LHCN-M2 (cell line): ENCODE results near the gene WDHD1. TPM values are rescaled to one million over a fixed set of nuclear protein-coding genes. Genes with fewer than 3 reads are reported as not detected.
"Not testable (repeated sequence)": the region's sequence is repeated elsewhere in the genome, so short reads cannot be mapped to it uniquely, and the experiment has no call there.

Experiments
- DNase-seq: peaks from one replicate; pipeline ENCODE4 v3.0.0-alpha.2; 2012; ENCODE audit warnings: low read depth
- total RNA-seq: library from RNA; depleted of rRNA; stranded (reverse); fragments of >200 nt; gene quantifications from 2 replicates; pipeline ENCODE4 v1.2.3, GENCODE V29; 2014

WDHD1 gene
- total RNA-seq, 1 experiment from 2014 or later = 25.5 TPM

- no peak for DNase-seq
Measured at GRCh38 chr14:55048900-55049436, 22.1 kb upstream of the WDHD1 start.

- DNase-seq = no peak
Measured at GRCh38 chr14:55047301-55048053, 20.6 kb upstream of the WDHD1 start.

- no peak for DNase-seq
Measured at GRCh38 chr14:55045087-55045486, 18.2 kb upstream of the WDHD1 start.

- no peak for DNase-seq
Measured at GRCh38 chr14:55043528-55043927, 16.6 kb upstream of the WDHD1 start.

GRCh38 chr14:55038708-55039107, 11.8 kb upstream of the WDHD1 start:
- DNase-seq = no peak

DNA sequence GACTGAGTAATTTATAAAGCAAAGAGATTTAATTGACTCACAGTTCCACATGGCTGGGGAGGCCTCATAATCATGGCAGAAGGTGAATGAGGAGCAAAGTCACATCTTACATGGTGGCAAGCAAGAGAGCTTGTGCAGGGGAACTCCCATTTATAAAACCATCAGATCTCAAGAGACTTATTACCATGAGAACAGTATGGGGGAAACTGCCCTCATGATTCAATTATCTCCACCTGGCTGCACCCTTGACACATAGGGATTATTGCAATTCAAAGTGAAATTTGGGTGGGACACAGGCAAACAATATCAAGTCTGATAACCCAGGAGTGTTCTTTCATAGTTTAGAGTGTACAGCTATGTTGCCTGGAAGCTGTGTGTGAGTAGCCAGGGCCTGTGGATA, 11.1 kb upstream of the WDHD1 start:
- DNase-seq = not testable (repeated sequence)

- DNase-seq = no peak
Measured at GRCh38 chr14:55031190-55031589, 4.3 kb upstream of the WDHD1 start.

- DNase-seq = no peak
Measured at GRCh38 chr14:55028476-55028875, 1.6 kb upstream of the WDHD1 start.

GRCh38 chr14:55028066-55028465, 1.2 kb upstream of the WDHD1 start:
- DNase-seq = no peak

DNA sequence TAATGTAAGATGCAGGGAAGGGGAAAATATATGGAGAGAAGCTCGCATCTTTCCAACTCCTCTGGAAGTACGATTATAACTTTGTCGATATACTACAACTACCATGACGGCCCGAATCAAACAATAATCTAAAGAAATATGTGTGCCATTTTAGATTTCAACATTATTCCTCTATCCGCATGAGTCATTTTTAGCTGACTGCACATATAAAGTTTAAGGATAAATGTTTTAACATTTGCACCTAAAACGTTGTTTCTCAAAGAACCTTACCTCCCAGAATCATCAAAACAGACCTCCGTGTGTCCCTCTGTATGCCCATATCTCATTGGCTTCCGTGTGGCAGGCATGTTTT, 482 bp downstream of the WDHD1 start:
- no peak for DNase-seq

- no peak for DNase-seq
Measured at GRCh38 chr14:55025948-55026347, 951 bp downstream of the WDHD1 start.

GRCh38 chr14:55024365-55024764, 2.5 kb downstream of the WDHD1 start:
- DNase-seq = not testable (repeated sequence)

GRCh38 chr14:55019968-55020554, 6.8 kb downstream of the WDHD1 start:
- DNase-seq = no peak

DNA sequence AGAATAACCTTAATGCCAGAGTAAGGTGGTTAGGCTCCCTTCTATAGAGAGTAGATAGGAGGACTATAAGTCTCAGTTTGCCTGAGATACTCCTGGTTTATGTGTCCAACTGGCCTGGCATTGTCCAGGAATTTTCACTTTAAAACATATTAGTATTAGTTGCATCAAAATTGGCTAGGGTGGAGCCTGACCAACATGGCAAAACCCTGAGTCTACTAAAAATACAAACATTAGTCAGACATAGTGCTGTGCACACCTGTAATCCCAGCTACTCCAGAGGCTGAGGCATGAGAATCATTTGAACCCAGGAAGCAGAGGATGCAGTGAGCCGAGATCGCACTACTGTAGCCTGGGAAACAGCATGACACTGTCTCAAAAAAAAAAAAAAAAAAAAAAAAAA, 11.9 kb downstream of the WDHD1 start:
- DNase-seq = no peak

GRCh38 chr14:55005071-55005470, 21.8 kb downstream of the WDHD1 start:
- DNase-seq = no peak

DNA sequence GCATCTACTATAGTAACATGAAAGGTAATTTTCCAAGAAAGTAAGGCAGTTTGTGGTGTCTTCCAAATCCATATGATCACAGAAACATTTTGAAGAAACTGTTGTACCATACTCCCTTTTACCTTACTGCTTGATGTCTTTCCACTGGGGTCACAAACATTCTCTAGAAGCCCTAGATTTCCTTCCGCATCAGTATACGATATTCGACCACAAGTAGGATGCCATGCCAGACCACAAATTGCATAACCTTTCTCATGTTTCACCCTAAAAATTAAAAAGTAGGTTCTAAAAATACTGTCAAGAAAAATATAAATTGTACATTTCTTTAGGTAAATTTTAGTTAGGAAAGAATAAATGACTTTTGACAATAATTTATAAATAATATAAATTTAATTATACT, 26.5 kb downstream of the WDHD1 start:
- peak; percentile 49 for DNase-seq

DNA sequence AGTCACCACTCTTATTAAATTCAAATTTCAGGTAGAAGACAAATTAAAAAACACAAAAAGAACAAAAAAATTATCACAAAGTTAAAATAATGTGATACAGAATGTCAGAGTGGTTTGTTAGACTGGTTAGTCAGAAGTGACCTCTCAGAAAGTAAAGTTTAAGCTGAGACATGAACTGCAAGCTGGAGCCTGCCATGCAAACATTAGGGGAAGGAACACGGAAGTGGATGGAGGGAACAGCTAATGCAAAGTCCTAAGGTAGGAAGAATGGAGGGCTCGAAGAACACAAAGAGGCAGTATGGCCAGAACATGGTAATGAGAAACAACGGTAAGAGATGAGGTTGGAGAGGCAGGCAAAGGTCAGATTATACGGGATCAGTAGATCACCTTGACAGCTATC, 41.7 kb downstream of the WDHD1 start:
- DNase-seq = no peak

DNA sequence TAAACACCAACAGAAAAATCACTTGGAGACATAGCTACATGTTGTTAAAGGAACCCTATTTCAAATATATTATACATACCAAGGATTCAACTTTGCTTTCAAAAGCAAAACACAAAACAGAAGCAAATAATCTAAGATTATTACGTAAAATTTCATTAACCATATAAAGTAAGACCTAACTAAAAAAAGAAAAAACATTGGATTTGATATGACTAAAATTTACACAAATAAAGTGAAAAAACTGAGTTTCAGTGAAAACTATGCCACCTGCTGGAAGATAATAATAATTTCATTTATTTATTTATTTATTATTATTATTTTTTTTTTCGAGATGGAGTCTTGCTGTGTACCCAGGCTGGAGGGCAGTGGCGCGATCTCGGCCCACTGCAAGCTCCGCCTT, 45.2 kb downstream of the WDHD1 start:
- DNase-seq = peak; percentile 19

DNA sequence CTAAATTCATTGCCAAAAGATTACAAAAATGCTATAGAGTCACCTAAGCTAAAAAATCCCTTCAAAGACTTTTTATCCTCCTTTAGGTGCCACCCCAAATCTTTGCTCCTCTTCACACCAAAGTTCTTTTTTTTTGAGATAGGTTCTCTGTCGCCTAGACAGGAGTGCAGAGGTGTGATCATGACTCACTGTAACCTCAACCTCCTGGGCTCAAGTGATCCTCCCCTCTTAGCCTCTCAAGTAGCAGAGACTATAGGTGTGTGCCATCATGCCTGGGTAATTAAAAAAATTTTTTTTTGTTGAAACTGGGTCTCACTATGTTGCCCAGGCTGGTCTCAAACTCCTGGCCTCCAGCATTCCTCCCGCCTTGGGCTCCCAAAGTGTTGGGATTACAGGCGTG, 47.9 kb downstream of the WDHD1 start:
- no peak for DNase-seq

DNA sequence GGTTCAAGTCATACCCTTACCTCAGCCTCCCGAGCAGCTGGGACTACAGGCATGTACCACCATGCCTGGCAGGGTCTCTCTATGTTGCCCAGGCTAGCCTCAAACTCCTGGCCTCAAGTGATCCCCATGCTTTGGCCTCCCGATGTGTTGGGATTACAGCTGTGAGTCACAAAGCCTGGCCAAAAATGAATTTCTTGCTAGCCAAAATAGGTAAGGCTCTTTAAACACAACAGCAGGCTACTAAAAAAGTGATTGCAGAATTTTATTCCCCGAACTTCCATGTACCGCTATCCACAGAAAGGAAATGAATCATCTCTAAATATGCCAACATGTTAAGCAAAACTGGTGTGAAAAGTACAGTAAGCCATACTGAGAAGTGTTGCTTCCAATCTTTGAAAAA, 50.6 kb downstream of the WDHD1 start:
- DNase-seq = peak; percentile 91

DNA sequence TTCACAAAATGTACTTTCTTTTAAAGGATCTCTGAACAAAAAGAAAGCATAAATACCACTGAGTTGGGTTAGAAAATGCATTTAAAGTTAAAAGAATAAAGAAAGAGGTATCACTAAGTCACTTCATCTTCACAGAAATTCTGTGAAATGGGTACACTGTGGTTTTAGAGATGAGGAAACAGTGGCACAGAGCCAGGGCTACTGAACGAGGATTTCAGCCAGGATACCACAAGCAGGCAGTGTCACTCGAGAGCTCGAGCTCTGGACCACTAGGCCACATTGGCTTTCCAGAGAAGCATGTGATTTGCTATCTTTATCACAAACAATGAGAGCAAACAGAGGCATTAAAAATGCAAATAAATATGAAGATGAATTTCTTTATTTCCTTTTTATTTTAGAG, 51.0 kb downstream of the WDHD1 start:
- DNase-seq = peak; percentile 46

- DNase-seq = no peak
Measured at GRCh38 chr14:54974788-54975414, 52.0 kb downstream of the WDHD1 start.

DNA sequence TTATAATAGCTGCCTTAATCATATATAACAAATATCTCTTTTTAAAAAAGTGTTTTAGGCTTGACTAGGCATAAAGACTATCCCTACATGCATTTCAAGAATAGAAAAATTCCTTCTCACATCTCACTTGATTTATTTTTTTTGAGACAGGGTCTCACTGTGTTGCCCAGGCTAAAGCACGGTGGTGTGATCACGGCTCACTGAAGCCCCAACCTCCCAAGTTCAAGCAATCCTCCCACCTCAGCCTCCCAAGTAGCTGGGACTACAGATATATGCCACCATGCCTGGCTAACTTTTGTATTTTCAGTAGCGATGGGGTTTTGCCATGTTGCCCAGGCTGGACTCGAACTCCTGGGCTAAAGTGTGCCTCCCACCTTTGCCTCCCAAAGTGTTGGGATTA, 59.4 kb downstream of the WDHD1 start:
- no peak for DNase-seq
